CD4-positive, alpha-beta T cell (primary cell): ENCODE data around the gene VWA8. TPM values are rescaled to one million over a fixed set of nuclear protein-coding genes. Genes with fewer than 3 reads are reported as not detected.

Experiments used
- ATAC-seq: fragments of 200-7000 bp; cut with Tn5 transposase; one replicate; pipeline ENCODE4 v1.10.0; 2022; ENCODE audit warnings: mild to moderate bottlenecking; ENCODE audit not compliant: poor library complexity
- CTCF ChIA-PET: fragments of 350-600 bp; sonication (Branson Sonifier 250); formaldehyde crosslinking; loops from one replicate; lab custom pipeline; 2021; ENCODE audit warnings: antibody characterized with exemption, inconsistent platforms; lab: Charles Lee
- POLR2A ChIA-PET: fragments of 350-600 bp; sonication (Branson Sonifier 250); formaldehyde crosslinking; loops from one replicate; lab custom pipeline; 2021; ENCODE audit warnings: antibody characterized with exemption, inconsistent platforms; lab: Charles Lee
- DNase-seq, 14 experiments: peaks; one replicate each; pipeline ENCODE4 v3.0.0-alpha.2; 2013 to 2020; ENCODE audit warnings: mixed read lengths in 2 of 14
- H3K27ac ChIP-seq, 2 donors: one replicate each; pipeline versions ENCODE4 v1.5.1 to v1.7.0; 2013; ENCODE audit warnings: low read length in 2 of 2, low read depth in 1 of 2, mild to moderate bottlenecking in 1 of 2
- H3K27me3 ChIP-seq, 2 experiments: 1 replicate in 1 of 2; 2 replicates in 1 of 2; pipeline versions ENCODE4 v1.6.1 to v1.7.0; 2013; ENCODE audit warnings: low read length in 2 of 2, control low read depth in 1 of 2, mild to moderate bottlenecking in 1 of 2, moderate library complexity in 1 of 2; ENCODE audit not compliant: insufficient read depth in 2 of 2, control insufficient read depth in 1 of 2
- H3K36me3 ChIP-seq: one replicate; pipeline ENCODE4 v1.6.1; 2013; ENCODE audit warnings: low read length, control low read depth; ENCODE audit not compliant: insufficient read depth
- H3K4me1 ChIP-seq: one replicate; pipeline ENCODE4 v1.6.1; 2013; ENCODE audit warnings: low read length, control low read depth; ENCODE audit not compliant: insufficient read depth
- H3K4me3 ChIP-seq: one replicate; pipeline ENCODE4 v1.5.1; 2013; ENCODE audit warnings: mild to moderate bottlenecking, low read length, moderate library complexity
- H3K9me3 ChIP-seq, 2 experiments: 1 replicate in 1 of 2; 2 replicates in 1 of 2; pipeline versions ENCODE4 v1.6.1 to v1.7.0; 2013; ENCODE audit warnings: low read length in 2 of 2, mild to moderate bottlenecking in 2 of 2, control low read depth in 1 of 2, moderate library complexity in 1 of 2; ENCODE audit not compliant: control insufficient read depth in 1 of 2, insufficient read depth in 1 of 2
- H3K27ac Mint-ChIP-seq: one replicate; pipeline ENCODE4 v1.8.0; 2020; ENCODE audit warnings: mixed read lengths
- H3K27me3 Mint-ChIP-seq: one replicate; pipeline ENCODE4 v1.8.0; 2021; ENCODE audit warnings: mixed read lengths
- H3K36me3 Mint-ChIP-seq: one replicate; pipeline ENCODE4 v1.8.0; 2021; ENCODE audit warnings: low read depth, mixed read lengths
- H3K4me1 Mint-ChIP-seq: one replicate; pipeline ENCODE4 v1.8.0; 2021; ENCODE audit warnings: low read depth, mixed read lengths
- H3K4me3 Mint-ChIP-seq: one replicate; pipeline ENCODE4 v1.8.0; 2020; ENCODE audit warnings: mild to moderate bottlenecking, mixed read lengths
- H3K9me3 Mint-ChIP-seq: one replicate; pipeline ENCODE4 v1.8.0; 2020; ENCODE audit warnings: mixed read lengths
- intact Hi-C, 2 experiments: fragments of 100-400 bp; cut with DNase I in 1 of 2; cut with micrococcal nuclease in 1 of 2; formaldehyde crosslinking; loops; one replicate each; pipeline versions ENCODE4 v1.15.1 to v1.9.0; 2023 to 2025; cut with DNase I, micrococcal nuclease
- total RNA-seq, 174 experiments: library from RNA in 2 of 174; stranded (reverse) in 2 of 174; gene quantifications; one replicate each; pipeline ENCODE4 v1.2.3 and lab custom pipeline; 2021 to 2026
- TF ChIP-seq, protein P1 (sequence below): fragments of 200-600 bp; IDR thresholded peaks from one replicate; pipeline ENCODE4 v1.8.0; 2022; ENCODE audit warnings: antibody characterized with exemption, mild to moderate bottlenecking

Gene VWA8
- total RNA-seq, 2 experiments from 2014 or later = 18.7 to 19.0 TPM

DNA sequence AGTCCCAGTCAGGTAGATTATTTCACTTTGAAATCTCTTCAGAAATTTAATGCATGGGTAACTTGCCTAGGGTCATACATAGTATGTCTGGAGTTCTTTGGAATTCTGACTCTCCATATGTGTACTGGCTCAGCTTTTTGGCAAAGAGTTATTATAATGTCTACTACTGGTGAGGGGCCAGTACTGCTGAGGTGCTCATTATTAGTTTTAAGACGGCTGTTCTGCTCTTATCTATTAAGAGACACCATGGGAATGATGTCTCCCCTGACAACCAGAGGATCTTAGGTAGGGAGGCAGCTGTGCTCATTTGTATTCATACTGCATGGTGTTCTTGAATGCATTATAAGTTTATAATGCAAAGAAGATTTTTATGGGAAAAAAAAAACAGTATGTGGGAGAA, 319.5 kb downstream of the VWA8 start:
- ChIA-PET CTCF (no interaction called here), POLR2A (no interaction called here)
- Mint-ChIP-seq H3K27ac (no peak overlapping the region), H3K9me3 (no peaks in the 10 kb centered on the region), H3K4me3 (no peak overlapping the region), H3K4me1 (no peaks in the 10 kb centered on the region), H3K27me3 (no peaks in the 10 kb centered on the region), H3K36me3 (peaks cover 9% of the 10 kb centered on the region)
- Histone ChIP-seq H3K9me3 (no peaks in the 10 kb centered on the region), H3K27ac (no peak overlapping the region), H3K4me3 (no peak overlapping the region), H3K4me1 (no peaks in the 10 kb centered on the region), H3K27me3 (no peaks in the 10 kb centered on the region), H3K36me3 (peaks cover 5% of the 10 kb centered on the region)
- no peak for ATAC-seq
- TF ChIP-seq, protein P1, sequence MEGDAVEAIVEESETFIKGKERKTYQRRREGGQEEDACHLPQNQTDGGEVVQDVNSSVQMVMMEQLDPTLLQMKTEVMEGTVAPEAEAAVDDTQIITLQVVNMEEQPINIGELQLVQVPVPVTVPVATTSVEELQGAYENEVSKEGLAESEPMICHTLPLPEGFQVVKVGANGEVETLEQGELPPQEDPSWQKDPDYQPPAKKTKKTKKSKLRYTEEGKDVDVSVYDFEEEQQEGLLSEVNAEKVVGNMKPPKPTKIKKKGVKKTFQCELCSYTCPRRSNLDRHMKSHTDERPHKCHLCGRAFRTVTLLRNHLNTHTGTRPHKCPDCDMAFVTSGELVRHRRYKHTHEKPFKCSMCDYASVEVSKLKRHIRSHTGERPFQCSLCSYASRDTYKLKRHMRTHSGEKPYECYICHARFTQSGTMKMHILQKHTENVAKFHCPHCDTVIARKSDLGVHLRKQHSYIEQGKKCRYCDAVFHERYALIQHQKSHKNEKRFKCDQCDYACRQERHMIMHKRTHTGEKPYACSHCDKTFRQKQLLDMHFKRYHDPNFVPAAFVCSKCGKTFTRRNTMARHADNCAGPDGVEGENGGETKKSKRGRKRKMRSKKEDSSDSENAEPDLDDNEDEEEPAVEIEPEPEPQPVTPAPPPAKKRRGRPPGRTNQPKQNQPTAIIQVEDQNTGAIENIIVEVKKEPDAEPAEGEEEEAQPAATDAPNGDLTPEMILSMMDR = no peak
- intact Hi-C loops = no loop called here
- DNase-seq = no peak

DNA sequence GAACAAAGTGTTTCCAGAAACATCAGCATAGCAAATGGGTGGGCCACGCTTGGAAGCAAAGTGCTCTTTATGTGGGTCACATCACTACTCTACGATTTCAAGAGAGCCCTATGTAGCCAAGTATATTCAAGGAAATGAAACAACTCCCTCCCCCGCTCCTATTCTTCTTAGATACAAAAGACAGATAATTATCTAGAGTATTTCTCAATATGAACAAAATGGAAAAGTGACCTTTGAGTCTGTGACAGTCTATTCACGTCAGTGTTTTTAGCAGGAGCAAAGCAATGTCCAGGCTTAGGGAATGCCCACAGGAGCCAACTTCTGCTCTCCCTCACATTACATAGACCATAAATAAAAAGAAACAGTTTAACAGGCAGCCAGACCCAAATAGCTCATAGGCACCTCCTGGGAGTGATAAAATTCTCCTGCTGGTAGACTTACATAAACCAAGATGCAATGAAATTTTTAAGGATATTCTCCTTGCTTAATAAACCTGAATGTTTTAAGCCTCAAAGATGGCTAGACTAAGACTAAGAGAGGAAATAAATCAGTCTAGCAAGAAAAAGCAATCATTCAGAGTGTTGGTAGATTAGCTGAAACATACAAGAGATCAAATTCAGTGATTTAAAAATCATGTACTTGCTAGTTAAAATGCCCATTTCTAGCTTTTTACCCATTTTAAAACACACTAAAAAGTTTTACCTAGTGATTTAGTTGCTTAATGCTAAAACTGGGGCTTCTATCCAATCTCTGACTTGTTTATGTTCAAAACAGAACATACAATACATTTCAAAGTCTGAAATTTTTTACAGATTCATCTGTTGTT, 320.7 kb downstream of the VWA8 start:
- H3K4me3 ChIP-seq = no peak overlapping the region
- Mint-ChIP-seq H3K9me3 (no peaks in the 10 kb centered on the region), H3K27ac (no peak overlapping the region), H3K4me1 (no peaks in the 10 kb centered on the region), H3K4me3 (no peak overlapping the region), H3K27me3 (no peaks in the 10 kb centered on the region), H3K36me3 (peaks cover 18% of the 10 kb centered on the region)
- TF ChIP-seq, protein P1 = no peak
- ATAC-seq (no peak), DNase-seq (no peak)
- no peaks in the 10 kb centered on the region for H3K4me1 ChIP-seq
- intact Hi-C loops = no loop called here
- ChIA-PET CTCF (no interaction called here), POLR2A (interaction anchor here (0.6 kb wide), 1 partner anchor 706 kb away, joined by 3 read pairs; no protein-coding TSS in a partner anchor)
- H3K27me3 ChIP-seq = no peaks in the 10 kb centered on the region
- H3K9me3 ChIP-seq = no peaks in the 10 kb centered on the region
- no peak overlapping the region for H3K27ac ChIP-seq
- peaks cover 5% of the 10 kb centered on the region for H3K36me3 ChIP-seq

DNA sequence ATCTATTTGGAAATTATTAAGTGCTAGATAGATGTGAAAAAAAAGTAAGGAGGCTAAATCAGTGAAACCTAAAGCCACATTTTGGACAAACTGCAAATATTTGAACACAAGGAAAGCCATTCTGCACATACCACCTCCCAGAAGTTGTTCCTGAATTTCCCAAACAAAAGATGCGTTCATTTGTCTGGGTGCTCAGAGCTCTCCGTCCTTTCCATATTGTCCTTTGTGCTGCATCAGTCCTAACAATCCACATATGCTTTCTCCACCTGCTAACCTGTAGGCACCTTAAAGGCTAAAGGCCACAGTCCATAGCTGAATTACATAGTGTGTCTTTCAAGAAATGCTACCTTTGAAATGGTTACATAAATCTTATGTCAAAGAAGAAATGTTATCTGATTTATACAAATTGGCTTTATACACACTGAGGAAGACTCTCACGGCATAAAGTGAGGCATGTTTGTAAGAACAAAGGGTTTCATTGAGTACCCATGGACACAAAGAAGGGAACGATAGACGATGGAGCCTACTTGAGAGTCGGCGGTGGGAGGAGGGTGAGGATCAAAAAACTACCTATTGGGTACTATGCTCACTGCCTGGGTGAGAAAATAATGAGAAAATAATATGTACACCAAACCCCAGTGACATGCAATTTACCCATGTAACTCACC, 321.5 kb downstream of the VWA8 start:
- no peaks in the 10 kb centered on the region for H3K4me1 Mint-ChIP-seq
- ChIA-PET CTCF (no interaction called here), POLR2A (no interaction called here)
- no peak for DNase-seq
- peaks cover 5% of the 10 kb centered on the region for H3K36me3 ChIP-seq
- TF ChIP-seq, protein P1 = no peak
- H3K36me3 Mint-ChIP-seq = peaks cover 18% of the 10 kb centered on the region
- H3K27ac Mint-ChIP-seq = no peak overlapping the region
- H3K9me3 ChIP-seq = no peaks in the 10 kb centered on the region
- H3K4me1 ChIP-seq = no peaks in the 10 kb centered on the region
- no peak overlapping the region for H3K4me3 Mint-ChIP-seq
- H3K27me3 ChIP-seq = no peaks in the 10 kb centered on the region
- intact Hi-C loops = no loop called here
- no peaks in the 10 kb centered on the region for H3K9me3 Mint-ChIP-seq
- H3K4me3 ChIP-seq = no peak overlapping the region
- no peak for ATAC-seq
- no peak overlapping the region for H3K27ac ChIP-seq
- H3K27me3 Mint-ChIP-seq = no peaks in the 10 kb centered on the region
